Astrocyte (in vitro differentiated cells and primary cell): ENCODE measurements around the gene AUNIP.

Experiments used
- EZH2 ChIP-seq: IDR thresholded peaks from 2 replicates; pipeline ENCODE4 v1.6.1; 2012; ENCODE audit warnings: mild to moderate bottlenecking, low read length, inconsistent platforms; ENCODE audit not compliant: insufficient read depth
- TF ChIP-seq, protein P1 (sequence below): IDR thresholded peaks from 2 replicates; pipeline ENCODE4 v1.5.1; 2011; ENCODE audit warnings: low read depth, mild to moderate bottlenecking, inconsistent platforms, low read length, moderate library complexity; ENCODE audit not compliant: insufficient read depth

DNA sequence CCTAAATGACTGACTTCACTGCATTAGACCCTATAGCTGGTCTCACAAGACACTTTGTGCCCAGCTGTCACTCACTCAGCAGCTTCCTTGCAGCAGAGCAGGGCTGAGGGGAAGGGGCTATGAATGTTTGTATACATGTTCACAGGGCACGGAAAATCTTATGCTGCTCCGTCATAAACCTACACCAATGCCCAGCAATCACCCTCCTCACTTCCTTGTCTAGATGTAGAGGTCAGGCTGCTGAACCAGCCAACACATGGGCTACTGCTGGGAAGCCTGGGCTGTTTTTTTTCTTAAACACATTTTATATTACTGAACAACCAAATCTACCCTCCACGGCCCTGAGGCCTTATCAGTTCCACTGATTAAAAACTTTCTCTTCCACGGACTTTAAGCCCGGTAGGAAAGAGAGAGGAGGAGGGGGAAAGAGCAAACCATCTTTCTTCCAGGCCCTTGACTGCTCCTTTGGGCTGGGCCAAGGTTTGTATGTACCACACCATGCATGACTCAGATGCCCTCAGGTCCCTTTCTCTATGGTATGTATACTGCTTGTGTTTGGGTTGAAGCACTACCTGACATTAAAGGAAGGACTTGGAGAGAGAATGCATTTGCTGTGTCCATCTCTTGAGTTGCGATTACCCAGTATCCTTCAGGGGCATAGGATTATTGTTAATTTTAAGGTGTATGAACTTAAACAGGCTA is 26.8 kb downstream of the AUNIP start:
- TF ChIP-seq, protein P1, sequence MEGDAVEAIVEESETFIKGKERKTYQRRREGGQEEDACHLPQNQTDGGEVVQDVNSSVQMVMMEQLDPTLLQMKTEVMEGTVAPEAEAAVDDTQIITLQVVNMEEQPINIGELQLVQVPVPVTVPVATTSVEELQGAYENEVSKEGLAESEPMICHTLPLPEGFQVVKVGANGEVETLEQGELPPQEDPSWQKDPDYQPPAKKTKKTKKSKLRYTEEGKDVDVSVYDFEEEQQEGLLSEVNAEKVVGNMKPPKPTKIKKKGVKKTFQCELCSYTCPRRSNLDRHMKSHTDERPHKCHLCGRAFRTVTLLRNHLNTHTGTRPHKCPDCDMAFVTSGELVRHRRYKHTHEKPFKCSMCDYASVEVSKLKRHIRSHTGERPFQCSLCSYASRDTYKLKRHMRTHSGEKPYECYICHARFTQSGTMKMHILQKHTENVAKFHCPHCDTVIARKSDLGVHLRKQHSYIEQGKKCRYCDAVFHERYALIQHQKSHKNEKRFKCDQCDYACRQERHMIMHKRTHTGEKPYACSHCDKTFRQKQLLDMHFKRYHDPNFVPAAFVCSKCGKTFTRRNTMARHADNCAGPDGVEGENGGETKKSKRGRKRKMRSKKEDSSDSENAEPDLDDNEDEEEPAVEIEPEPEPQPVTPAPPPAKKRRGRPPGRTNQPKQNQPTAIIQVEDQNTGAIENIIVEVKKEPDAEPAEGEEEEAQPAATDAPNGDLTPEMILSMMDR, result no peak
- TF ChIP-seq EZH2, result no peak
